ENCODE results near the gene SP110.

- TF ChIP-seq CTCF (IDR thresholded peaks at IDR 0.05) (no peak), POLR2A (IDR thresholded peaks at IDR 0.05) (no peak), EP300 (IDR thresholded peaks at IDR 0.05) (no peak)
Observed at GRCh38 chr2:230162981-230163380, 56.8 kb downstream of the SP110 start.
